D721Med (cell line): ENCODE data around the gene ZNF586.
"Not testable (repeated sequence)": the region's sequence is repeated elsewhere in the genome, so short reads cannot be mapped to it uniquely, and the experiment has no call there.

Experiments used
- DNase-seq: peaks from one replicate; pipeline ENCODE4 v3.0.0; 2011; ENCODE audit warnings: low spot score; ENCODE audit not compliant: insufficient read length
- FAIRE-seq: peaks from 2 replicates; lab custom pipeline; 2011; peaks lifted over from hg19 to GRCh38; lab: Jason Lieb, UNC
- CTCF ChIP-seq: IDR thresholded peaks from 2 replicates; pipeline ENCODE4 v1.5.1; 2012; ENCODE audit warnings: mild to moderate bottlenecking, control low read depth; ENCODE audit not compliant: insufficient read depth; ENCODE audit errors: missing control alignments

ZNF586 gene

GRCh38 chr19:57776764-57777296 is 7.4 kb downstream of the ZNF586 start:
- DNase-seq (no peak), FAIRE-seq (no peak)
- no peak for TF ChIP-seq CTCF

- no peak for TF ChIP-seq CTCF
These were observed 8.9 kb downstream of the ZNF586 start for GRCh38 chr19:57778336-57778735.

GRCh38 chr19:57779220-57779845 is 9.9 kb downstream of the ZNF586 start:
- DNase-seq (no peak), FAIRE-seq (no peak)
- TF ChIP-seq CTCF, result no peak

More at GRCh38 chr19:57778336-57778735, 8.9 kb downstream of the ZNF586 start:
- DNase-seq (no peak), FAIRE-seq (no peak)

- FAIRE-seq (no peak), DNase-seq (no peak)
- TF ChIP-seq CTCF, result no peak
These were observed 16.8 kb downstream of the ZNF586 start for GRCh38 chr19:57786286-57786685.

GRCh38 chr19:57786906-57787305 is 17.4 kb downstream of the ZNF586 start:
- DNase-seq (no peak), FAIRE-seq (no peak)
- no peak for TF ChIP-seq CTCF

- TF ChIP-seq CTCF, result no peak
- FAIRE-seq, result no peak
- DNase-seq, result no peak
These were observed 18.7 kb downstream of the ZNF586 start for GRCh38 chr19:57788114-57788692.

GRCh38 chr19:57789288-57789687 is 19.8 kb downstream of the ZNF586 start:
- FAIRE-seq (no peak), DNase-seq (no peak)
- TF ChIP-seq CTCF, result no peak

GRCh38 chr19:57796580-57796979 is 27.1 kb downstream of the ZNF586 start:
- not testable (repeated sequence) for FAIRE-seq, DNase-seq
